ENCODE measurements around the gene GPER1.
"Not testable (repeated sequence)": the region's sequence is repeated elsewhere in the genome, so short reads cannot be mapped to it uniquely, and the experiment has no call there.

The GPER1 gene

GRCh38 chr7:1068013-1068412 is 19.9 kb upstream of the GPER1 start:
- DNase-seq (ENCODE audit: low read depth in 2 of 3, low spot score in 2 of 3), result no peak

DNA sequence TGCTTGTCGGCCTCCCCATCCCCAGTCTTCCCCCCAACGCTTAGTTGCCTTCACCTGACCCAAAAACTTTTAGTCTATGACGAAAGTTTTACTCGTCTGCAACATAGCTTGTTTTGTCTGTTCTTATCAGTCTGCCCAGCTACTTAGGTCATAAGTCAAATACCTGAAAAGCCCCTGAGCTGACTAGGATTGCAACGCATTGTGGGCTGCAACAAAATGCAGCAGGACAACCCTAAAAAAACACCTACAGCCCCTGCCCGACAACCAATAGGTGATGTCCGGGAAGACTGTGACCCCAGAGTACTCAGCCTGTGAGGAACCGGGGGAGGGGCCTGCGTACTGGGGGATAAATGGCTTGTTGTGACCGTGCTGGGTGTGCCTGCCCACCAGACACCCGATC is 19.3 kb upstream of the GPER1 start:
- DNase-seq (ENCODE audit: low read depth in 2 of 3, low spot score in 2 of 3), result no peak

- DNase-seq (ENCODE audit: low read depth in 2 of 3, low spot score in 2 of 3), result no peak
Measured at GRCh38 chr7:1070544-1071011, 17.3 kb upstream of the GPER1 start.

- DNase-seq (ENCODE audit: low read depth in 2 of 3, low spot score in 2 of 3), result no peak
Measured at GRCh38 chr7:1071731-1072254, 16.1 kb upstream of the GPER1 start.

- no peak for DNase-seq (ENCODE audit: low read depth in 2 of 3, low spot score in 2 of 3)
Measured at GRCh38 chr7:1073142-1073977, 14.6 kb upstream of the GPER1 start.

DNA sequence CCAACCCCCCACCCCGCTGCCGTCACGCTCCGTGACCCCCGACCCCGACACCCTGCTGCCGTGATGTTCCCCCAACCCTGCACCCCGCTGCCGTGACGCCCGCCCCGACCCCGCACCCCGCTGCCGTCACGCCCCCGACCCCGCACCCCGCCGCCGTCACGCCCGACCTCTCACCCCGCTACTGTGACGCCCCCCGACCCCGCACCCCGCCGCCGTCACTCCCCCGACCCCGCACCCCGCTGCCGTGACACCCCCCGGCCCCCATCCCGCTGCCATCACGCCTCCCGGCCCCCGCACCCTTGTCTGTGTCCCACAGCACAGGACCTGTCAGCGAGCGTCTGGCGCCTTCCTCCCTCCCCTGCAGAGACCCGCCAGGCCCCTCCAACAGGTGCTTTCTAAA is 13.9 kb upstream of the GPER1 start:
- not testable (repeated sequence) for DNase-seq (ENCODE audit: low read depth in 2 of 3, low spot score in 2 of 3)

DNA sequence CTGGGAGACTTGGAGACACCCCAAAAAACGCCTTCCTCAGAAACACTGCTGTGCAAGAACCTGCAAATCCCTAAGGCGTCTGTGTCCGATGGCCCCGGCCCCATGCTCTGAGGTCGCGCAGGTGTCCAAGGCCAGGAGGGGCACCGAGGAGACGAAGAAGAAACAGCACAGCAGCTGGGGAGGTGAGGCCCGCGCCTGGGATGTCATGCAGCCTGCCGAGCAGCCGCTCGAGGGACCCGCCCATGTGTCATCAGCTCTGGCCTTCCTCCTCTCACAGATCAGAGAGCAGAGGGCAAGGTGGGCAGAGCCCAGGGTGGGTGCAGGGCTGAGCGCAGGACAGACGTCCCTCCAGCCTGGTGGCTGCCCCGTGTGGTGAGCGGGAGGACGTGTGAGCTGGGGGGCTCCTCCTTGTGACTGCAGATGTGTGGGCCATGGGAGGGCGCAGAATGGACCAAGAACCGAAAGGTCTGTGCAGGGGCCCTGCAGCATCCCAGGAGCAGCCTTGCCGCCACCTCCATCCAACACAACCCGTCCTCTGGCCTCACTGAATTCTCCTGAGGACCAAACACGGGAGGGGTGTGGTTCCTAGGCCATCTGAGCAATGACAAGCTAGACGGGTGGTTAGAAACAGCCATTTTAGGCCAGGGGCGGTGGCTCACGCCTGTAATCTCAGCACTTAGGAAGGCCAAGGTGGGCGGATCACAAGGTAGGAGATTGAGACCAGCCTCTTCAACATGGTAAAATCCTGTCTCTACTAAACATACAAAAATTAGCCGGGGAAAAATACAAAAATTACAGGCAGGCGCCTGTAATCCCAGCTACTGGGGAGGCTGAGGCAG is 13.1 kb upstream of the GPER1 start:
- DNase-seq (ENCODE audit: low read depth in 2 of 3, low spot score in 2 of 3), result no peak

GRCh38 chr7:1076184-1077072 is 11.5 kb upstream of the GPER1 start:
- DNase-seq (ENCODE audit: low read depth in 2 of 3, low spot score in 2 of 3), result no peak

DNA sequence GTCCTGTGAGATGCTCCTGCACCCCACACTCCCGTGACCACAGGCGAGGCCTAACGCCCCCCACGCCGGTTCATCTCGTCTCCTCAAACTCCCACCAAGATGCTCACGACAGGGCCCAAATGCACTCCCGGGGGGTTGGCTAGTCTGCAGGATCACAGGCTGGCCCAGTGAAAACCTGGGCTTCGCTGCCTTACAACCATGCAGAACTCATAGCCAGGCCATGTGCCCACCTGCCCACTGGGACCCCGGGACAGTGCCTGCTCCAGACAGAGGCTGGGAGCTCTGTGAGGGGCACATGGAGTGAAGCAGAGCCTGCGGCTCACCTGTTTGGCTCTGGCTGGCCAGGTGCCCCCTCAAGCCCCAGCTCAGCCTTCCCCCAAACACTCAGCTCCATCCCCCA is 9.4 kb upstream of the GPER1 start:
- DNase-seq (ENCODE audit: low read depth in 2 of 3, low spot score in 2 of 3), result no peak

- no peak for DNase-seq (ENCODE audit: low read depth in 2 of 3, low spot score in 2 of 3)
Measured at GRCh38 chr7:1078985-1079384, 8.9 kb upstream of the GPER1 start.

DNA sequence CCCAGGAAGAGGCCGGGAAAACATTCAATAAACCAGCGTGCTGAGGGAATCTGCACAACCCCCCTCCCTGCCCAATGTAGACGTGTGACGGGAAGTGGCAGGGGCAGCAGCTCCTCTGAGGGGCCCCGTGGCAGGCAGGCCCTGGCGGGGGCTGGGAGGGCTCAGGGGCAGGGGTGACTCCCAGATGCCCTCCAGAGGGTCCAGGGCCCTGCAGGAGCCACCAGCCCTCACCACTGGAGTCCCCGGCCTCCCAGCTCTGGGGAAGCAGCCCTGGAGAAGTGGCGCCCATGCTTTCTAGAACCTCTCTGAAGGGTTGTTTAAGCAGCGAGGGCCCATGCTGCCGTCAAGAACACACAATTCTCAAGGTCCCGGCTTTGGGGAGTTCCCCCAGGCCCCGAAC is 8.4 kb upstream of the GPER1 start:
- no peak for DNase-seq (ENCODE audit: low read depth in 2 of 3, low spot score in 2 of 3)

DNA sequence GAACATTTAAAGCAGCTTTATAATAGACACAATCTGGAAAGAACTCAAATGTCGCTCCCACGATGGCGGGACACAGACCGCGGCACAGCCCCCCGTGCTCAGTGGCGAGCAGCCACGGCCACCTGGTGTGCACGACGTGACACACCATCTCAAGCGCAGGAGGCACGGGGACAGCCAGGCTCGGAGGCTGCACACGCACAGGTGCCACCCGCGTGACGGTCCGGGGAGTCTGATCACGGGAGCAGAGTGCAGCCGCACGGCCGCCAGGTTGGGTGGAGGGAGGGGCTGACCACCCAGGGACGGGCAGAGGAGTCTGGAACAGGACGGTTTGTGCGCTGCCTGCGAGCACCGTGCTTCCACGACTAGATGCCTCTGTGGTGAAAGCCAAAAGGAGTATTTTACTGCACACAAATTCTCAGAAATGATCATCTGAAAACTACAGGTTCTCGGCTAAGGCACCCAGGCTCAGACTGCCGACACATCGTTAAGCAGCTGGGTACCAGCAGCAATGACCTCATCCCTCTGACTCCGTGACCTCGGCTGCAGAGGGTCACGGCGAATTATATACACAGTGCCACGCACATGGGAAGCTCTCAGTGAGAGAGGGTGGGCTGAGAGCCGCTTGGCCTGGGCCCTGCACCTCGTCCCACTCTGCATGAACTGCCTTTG is 7.5 kb upstream of the GPER1 start:
- no peak for DNase-seq (ENCODE audit: low read depth in 2 of 3, low spot score in 2 of 3)

- DNase-seq (ENCODE audit: low read depth in 2 of 3, low spot score in 2 of 3), result no peak
Measured at GRCh38 chr7:1080921-1081255, 7.0 kb upstream of the GPER1 start.

- no peak for DNase-seq (ENCODE audit: low read depth in 2 of 3, low spot score in 2 of 3)
Measured at GRCh38 chr7:1081336-1081735, 6.6 kb upstream of the GPER1 start.

- DNase-seq (ENCODE audit: low read depth in 2 of 3, low spot score in 2 of 3), result no peak
Measured at GRCh38 chr7:1081931-1082401, 5.9 kb upstream of the GPER1 start.

DNA sequence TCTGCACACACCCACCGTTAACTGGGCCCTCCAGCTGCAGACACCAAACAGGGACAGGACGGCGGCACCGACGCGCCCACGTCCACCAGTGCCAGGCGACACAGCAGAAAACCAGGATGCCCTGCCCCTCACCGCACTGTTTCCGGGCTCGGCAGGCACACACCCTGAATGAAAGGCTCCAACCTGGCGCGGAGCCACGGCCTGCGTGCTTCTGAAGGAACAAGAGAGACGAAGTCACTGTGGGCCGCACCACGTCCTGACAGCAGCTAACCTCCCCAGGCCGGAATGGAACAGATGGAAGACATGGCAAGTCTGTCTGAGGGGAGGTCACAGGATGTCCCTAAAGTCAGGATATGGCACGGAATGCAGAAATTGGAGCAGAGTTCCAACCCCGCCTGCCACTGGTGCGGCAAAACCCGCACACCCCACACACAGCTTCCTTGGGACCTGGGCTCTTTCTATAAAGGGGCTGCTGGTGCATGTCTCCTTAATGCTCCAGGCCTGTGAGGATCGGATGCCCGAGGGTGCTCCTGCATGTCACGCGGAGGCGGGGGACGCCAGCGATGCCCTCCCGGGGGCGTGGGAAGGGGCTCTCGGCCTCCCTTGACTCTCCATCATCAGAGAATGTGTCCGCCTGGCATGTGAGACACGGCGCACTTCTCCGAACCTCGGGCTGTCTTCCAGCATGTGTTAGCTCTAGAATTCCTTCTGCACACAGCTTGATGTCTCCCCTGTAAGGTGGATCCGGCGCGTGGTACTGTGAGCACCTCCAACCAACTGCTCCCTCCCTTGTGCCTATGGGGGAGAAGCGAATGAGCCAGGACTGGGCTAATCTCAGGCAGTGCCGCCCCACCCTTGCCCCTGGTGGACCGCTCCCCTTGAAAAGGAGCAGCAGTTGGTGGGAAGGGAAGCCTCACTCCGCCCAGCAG is 3.9 kb upstream of the GPER1 start:
- no peak for DNase-seq (ENCODE audit: low read depth in 2 of 3, low spot score in 2 of 3)

GRCh38 chr7:1085266-1085665 is 2.6 kb upstream of the GPER1 start:
- no peak for DNase-seq (ENCODE audit: low read depth in 2 of 3, low spot score in 2 of 3)

DNA sequence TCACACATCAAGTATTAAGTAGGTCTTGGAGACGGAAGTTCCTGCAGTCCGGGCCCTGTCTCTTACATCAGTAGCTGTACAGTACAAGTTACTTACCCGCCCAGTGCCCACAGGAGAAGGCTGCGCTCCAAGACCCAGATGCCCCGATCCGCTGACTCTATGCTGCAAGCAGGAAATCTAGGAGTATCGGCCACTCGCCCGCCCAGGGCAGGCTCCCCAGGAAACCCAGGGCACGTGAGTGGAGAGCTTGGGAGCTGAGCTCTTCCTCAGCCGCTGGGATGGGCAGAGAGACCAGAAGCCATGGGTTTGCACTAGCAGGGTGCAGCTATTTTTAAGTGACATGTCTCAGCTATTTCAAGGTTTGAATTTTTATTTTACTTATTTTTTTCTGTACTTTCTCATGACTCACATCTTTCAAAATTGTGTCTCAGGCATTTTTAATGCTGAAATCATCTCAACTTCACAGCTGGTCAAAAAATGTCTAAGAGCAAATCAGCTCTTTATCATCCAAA is 1.9 kb upstream of the GPER1 start:
- no peak for DNase-seq (ENCODE audit: low read depth in 2 of 3, low spot score in 2 of 3)

Data from activated CD8-positive, alpha-beta memory T cell treated with anti-CD3 and anti-CD28 coated beads for 48 hours (primary cell).